ENCODE data around the gene MTHFR.

DNA sequence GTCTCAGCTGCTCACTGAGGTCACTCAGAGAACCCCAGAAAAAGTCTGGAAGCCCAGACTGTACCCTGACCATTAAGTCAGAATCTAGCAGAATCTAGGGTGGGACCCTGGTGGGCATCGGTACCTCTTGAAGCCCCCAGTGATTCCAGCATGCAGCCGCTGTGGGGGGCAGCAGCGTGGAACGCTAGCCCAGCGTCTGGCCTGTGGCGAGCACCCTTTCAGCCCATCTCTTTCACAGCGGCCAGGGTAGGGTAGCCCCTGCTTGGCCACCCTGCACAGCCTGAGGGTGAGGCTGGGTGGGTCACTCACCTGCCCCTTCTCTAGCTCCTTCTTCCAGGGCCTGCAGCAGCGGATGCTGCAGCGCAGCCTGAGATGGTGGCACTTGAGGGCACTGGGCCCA is 27.4 kb downstream of the MTHFR start:
- TF ChIP-seq CTCF (IDR thresholded peaks at IDR 0.05; ENCODE audit: insufficient read depth, low read length) = no peak
- no peak for TF ChIP-seq POLR2AphosphoS5 (IDR thresholded peaks at IDR 0.05; ENCODE audit: low read depth)
- no peak for TF ChIP-seq REST (IDR thresholded peaks at IDR 0.05; ENCODE audit: insufficient replicate concordance, low read depth)
- TF ChIP-seq SPI1 (IDR thresholded peaks at IDR 0.05; ENCODE audit: borderline replicate concordance, low read depth) = no peak
- TF ChIP-seq GABPA (IDR thresholded peaks at IDR 0.05; ENCODE audit: low read depth) = no peak

All from HL-60 (cell line).